DOHH2 (cell line): ENCODE results near the gene AFF1.

Experiments used
- EZH2phosphoT487 ChIP-seq: fragments of 200-600 bp; sonication (generic); IDR thresholded peaks from 2 replicates; pipeline ENCODE4 v1.6.1; 2017; ENCODE audit warnings: borderline replicate concordance, mild to moderate bottlenecking, antibody characterized with exemption, low read length, moderate library complexity, mixed read lengths
- TF ChIP-seq, protein P1 (sequence below): fragments of 200-600 bp; sonication (generic); IDR thresholded peaks from one replicate; pipeline ENCODE4 v1.5.1; 2014; ENCODE audit warnings: antibody characterized with exemption, mild to moderate bottlenecking, low read depth, low read length; ENCODE audit not compliant: poor library complexity, severe bottlenecking

DNA sequence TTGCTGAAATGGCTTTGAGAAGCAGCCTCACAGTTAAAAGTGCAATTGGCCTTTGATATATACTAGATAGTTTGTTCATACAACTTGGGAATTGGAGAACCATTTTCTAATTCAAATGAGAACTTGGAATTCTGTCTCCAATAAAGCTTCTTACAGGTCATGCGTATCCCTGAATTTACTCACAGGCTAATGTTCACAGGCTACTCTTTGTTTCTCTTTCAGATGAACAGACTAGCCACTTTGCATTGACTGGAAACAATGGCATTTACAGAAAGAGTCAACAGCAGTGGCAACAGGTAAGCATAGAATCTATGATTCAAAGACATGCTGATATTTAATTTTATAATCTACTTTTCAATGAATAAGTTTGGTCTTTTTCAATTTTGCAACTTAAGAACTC lies 13.5 kb downstream of the AFF1 start:
- no peak for TF ChIP-seq EZH2phosphoT487
- TF ChIP-seq, protein P1, sequence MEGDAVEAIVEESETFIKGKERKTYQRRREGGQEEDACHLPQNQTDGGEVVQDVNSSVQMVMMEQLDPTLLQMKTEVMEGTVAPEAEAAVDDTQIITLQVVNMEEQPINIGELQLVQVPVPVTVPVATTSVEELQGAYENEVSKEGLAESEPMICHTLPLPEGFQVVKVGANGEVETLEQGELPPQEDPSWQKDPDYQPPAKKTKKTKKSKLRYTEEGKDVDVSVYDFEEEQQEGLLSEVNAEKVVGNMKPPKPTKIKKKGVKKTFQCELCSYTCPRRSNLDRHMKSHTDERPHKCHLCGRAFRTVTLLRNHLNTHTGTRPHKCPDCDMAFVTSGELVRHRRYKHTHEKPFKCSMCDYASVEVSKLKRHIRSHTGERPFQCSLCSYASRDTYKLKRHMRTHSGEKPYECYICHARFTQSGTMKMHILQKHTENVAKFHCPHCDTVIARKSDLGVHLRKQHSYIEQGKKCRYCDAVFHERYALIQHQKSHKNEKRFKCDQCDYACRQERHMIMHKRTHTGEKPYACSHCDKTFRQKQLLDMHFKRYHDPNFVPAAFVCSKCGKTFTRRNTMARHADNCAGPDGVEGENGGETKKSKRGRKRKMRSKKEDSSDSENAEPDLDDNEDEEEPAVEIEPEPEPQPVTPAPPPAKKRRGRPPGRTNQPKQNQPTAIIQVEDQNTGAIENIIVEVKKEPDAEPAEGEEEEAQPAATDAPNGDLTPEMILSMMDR, result no peak
